T1000 (cell line): Measurements from ENCODE around the gene MRAS.
"Not testable (repeated sequence)": the region's sequence is repeated elsewhere in the genome, so short reads cannot be mapped to it uniquely, and the experiment has no call there.

Experiments
- DNase-seq: peaks from one replicate; lab custom pipeline; 2025; ENCODE audit warnings: mixed read lengths; lab: John Stamatoyannopoulos, UW

The MRAS gene

DNA sequence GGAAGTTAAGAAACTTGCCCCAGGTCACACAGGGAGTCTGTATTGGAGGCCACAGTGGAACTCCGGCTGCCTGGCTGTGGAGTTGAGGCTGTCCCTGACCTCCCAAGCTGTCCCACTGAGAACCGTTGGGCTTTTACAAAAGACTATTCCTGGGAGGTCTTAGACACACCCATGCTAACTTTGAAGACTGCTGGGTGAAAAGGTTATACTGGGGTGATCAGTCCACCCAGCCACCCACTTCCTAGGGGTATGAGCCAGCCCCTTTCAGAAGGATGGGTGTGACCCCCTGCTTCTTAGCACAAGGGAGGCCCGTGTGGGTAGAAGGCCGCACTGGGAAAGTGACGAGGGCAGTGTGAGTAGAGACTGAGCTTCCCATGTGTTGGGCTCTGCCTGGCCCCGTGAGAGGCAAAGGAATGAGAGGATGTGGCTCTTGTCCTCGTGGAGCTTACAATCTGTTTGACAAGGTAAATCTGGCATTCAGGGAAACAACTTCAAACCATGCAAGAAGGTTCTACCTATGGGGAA is 19.0 kb downstream of the MRAS start:
- DNase-seq: no peak

DNA sequence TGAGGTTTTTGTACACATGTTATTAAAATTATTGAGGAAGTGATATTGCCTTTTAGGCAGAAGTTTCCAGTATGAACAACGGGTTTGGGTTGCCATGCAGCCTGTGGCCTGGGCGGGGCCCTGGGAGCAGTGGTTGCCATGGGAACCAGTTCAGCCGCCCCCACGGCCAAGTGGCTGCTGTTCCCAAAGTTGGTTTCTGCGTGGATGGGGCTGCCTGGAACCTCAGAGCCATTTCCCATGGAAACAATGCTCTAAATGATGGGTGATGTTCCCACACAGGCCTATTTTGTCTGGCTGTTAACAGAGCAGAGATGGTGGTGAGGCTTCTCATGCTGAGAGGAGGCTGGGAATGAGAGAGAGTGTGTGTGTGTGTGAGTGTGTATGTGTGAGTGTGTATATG is 19.5 kb downstream of the MRAS start:
- no peak for DNase-seq

DNA sequence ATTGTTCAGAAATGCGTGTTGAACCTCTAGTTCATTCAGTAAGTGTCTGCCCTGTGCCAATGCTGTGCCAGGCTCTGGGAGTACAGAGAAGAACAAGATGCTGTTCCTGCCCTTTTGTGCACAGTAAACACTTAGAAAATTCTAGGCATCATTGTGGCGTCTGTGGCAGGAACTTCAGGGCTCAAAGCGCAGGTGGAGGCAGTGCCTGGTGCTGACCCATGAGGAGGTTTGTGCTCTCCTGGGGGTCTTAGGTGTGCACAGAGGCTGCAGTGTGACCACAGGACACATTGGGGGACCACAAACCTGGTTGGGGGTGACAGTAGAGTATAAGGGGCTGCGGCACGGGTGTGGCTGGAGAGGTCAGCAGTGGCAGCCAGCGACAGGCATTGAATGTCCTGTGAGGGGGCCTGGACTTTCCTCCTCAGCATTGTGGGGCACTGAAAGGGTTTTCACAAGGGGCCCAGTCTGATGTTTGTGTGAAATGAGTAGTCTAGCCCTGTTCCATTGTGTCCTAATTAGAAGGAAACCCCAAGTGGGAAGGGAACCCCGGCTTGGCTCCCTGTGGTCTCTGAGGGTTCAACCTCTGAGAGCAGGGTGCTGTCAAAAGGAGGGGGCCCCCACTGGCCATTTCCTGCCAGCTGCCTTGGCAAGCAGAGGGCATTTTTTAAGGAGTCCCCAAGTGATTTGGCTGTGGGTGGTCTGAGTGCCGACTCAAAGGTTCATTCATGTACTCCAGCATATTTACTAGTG is 20.9 kb downstream of the MRAS start:
- no peak for DNase-seq

DNA sequence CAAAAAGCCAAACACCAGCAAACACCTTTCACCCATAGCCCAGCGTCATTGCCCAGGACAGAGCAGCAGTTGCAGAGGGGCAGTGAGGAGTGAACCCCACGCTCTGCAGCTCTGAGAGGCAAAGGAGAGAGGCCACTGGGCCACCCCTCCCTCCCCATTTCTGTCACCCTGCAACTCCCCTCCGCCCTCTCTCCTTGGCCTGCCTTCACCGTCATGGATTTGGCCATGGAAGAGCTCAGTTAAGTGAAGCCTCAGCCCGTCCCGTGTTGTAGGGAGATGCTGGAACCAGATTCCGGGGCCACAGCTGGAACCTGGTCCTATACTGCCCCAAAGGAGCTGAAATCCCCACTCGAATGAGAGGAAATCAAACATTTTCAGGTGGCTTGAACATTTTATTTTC is 21.9 kb downstream of the MRAS start:
- no peak for DNase-seq

DNA sequence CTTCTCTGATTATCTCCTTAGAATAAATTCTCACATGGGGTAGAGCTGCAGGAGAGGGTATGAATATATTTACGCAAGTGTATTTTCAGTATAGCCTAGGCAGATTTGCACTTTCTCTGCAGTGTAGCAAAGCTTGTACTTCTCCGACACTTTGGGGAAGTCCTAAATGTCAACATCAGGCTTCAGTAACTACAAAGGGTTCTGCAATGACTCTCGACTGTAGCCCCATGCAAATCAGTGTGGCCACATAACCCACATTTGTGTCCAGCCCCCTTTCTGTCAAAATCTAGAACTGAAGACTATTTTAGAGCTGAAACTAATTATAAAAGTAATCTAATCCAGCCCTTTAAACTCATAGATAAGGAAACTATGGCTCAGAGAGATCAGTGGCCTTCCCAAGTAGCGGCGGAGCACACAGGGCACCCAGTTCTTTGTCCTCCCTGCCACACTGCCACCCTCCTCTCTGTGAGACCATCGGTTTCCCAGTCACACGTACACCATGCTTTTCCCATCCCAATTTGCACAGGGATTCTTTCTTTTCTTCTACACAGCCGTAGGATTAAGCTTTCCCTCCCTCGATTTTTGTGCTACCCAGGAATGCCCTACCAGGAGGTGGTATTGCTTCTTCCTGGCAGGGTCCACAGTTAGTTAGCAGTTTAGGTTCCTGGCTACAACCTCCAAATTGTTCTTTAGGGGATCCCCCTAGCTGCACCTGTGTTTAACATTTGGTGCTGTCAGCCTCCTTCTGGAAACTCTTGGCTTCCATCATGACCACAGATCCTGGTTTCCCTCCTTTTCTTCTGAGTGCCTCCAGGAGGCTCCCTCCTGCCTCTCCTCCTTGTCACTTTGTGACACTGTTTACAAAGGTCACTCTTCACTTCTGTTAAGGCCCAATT is 22.9 kb downstream of the MRAS start:
- no peak for DNase-seq

DNA sequence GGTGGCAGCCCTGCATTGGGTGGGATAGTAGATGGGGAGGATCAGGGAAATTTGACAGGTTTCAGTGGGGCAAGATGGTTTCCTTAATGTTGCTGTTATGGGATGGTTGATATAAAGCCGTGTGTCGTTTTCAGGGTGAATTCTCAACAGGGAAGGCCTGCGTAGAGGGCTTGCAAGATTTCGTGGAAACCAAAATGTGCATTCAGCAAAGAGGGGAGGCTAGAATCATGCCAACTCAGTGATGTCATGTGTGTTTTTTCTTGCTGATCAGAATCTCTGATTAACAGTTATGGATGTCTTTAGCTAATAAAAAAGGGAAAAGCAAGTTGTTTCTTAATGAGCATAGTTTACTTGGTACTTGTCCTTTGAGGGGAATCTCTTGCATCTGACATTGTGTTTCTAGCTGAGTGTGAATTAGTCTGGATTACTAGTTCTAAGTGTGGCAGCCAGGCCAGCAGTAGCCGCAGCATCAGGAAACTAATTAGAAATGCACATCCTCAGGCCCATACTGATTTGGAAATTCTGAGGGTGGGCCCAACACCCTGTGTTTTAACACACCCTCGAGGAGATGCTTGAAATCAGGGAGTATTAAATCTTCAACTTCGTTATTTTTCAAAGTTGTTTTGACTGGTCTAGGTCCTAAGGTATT is 24.8 kb downstream of the MRAS start:
- DNase-seq: no peak

DNA sequence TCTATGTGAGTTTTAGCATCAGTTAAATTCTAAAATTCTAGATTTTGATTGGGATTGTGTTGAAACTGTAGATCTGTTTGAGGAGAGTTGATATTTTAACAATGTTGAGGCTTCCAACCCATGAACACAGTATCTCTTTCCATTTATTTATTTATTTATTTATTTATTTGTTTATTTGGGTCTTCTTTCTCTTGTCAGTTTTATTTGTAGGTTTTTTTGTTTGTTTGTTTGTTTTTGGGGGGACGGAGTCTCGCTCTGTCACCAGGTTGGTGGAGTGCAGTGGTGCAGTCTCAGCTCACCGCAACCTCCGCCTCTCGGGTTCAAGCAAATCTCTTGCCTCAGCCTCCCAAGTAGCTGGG is 25.3 kb downstream of the MRAS start:
- DNase-seq: no peak

DNA sequence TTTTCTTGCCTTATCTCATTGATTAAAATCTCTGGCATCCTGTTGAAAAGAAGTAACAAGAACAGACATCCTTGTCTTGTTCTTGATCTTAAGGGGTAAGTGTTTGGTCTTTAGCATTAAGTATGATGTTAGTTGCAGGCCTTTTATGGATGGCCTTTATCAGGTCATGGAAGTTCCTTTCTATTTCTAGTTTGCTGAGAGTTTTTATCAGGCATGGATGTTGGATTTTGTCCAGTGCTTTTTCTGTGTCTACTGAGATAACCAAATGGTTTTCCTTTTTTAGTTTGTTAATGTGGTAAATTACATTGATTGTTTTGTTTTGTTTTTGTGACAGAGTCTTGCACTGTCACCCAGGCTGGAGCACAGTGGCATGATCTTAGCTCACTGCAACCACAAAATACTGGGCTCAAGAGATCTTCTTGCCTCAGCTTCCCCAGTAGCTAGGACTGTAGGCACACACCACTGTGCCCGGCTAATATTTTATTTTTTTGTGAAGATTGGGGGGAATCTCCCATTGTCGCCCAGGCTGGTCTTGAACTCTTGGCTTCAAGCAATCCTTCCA is 26.3 kb downstream of the MRAS start:
- no peak for DNase-seq

DNA sequence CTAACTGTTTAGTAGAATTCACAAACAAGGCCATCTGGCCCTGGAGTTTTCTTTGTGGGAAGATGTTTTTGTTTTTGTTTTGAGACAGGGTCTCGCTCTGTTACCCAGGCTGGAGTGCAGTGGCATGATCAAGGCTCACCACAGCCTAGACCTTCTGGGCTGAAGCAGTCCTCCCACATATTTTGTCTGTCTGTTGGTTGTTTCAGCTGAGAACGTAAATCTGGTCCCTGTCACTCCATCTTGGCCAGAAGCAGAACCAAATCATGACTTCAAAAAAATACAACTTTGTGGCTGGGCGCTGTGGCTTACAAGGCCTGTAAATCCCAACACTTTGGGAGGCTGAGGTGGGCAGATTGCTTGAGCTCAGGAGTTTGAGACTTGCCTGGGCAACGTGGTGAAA is 27.1 kb downstream of the MRAS start:
- DNase-seq: no peak

DNA sequence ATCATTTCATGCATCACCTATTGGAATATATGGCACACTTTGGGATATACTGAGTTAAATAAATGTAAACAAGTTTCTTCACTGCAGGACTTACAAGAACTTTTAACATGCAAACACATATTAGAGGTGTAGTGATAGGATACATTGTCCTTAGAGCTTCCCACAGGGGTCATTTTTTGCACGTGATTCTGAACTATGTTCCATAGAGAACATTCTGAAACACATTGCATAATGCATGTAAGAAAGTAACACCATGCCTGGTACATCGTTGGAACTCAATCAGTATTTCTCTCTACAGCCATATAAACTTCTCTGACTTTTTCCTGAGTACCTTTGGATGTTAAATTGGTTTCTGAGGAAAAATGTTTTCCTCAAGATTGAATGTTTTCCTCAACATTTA is 28.3 kb downstream of the MRAS start:
- no peak for DNase-seq

DNA sequence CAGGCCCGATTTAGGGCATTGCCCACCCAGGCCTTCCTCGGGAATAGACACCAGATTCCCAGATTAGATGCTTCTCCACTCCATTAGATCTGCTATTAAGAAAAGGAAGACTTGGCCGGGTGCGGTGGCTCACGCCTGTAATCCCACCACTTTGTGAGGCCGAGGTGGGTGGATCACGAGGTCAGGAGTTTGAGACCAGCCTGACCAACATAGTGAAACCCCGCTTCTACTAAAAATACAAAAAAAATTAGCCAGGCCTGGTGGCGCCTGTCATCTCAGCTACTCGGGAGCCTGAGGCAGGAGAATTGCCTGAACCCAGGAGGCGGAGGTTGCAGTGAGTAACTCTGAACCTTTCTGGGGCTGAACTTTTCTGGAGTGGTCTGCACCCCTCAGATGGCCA is 28.8 kb downstream of the MRAS start:
- not testable (repeated sequence) for DNase-seq

DNA sequence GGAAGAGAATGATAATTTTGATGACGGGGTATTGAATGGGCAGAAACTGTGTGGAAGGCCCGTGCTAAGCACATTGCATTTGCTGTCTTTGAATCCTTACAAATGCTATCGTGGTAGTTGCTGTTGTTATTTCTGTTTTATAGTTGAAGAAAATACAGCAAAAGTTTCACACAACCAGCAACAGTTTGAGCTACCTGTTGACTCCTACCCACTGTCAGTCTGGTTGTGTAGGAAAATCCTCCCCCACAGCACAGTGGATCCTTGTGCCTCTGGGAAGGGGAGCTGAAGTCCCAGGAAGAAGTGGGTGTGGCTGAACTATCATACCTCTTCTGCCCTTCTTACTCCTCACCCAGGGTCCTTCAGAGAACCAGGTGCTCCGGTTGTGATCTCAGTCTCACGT is 29.4 kb downstream of the MRAS start:
- no peak for DNase-seq

DNA sequence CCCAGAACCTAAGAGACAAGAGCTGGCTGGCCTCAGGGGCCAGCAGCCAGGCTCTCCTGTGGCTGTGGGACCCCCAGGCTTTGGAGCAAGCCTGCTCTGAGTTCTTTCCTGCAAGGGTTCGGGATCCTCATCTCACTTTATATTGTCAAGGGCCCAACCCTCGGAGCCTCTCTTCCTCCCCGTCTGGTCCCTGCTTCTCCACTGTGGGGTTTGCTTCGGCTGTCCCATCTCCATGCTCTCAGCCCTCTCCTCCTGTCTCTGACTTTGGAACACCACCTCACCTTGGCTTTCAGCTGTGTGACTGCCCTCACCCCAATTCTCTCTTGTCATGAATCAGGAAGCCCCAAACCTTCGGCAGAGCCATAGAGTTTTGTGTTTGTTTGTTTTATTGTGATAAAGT is 30.0 kb downstream of the MRAS start:
- DNase-seq: no peak

DNA sequence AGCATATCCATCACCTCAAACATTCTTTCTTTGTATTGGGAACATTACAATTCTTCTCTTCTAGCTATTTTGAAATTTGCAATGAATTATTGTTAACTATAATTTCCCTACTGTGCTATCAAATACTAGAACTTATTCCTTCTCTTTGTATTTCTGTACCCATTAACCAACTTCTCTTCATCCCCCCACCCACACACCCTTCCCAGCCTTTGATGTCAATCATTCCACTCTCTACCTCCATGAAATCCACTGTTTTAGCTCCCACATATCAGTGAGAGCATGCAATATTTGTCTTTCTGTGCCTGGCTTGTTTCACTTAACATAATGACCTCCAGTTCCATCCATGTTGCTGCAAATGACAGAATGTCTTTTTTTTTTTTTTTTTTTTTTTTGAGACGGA is 30.6 kb downstream of the MRAS start:
- DNase-seq: no peak

DNA sequence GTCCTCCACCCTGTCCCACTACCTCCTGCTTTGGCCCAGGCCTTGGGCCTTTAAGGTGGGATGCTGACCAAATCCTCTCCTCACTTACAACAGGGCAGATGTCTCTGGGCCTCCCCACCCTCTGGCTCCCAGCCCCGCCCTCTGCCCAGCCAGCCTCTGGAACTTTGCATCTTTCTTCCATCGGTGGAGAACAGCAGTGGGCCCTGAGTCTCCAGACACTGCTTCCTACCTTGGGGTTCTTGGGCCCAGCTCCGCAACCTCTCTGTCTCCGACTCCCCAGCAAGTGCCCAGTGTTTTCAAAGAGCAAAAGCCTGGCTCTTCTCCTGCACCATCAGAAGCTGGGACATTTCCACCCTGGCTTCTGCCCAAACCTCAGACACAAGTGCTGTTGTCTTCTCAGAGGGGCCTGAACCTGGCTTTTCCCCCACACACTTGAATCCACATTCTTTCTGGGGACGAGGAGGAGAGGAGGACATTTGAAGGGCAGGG is 33.1 kb downstream of the MRAS start:
- no peak for DNase-seq

DNA sequence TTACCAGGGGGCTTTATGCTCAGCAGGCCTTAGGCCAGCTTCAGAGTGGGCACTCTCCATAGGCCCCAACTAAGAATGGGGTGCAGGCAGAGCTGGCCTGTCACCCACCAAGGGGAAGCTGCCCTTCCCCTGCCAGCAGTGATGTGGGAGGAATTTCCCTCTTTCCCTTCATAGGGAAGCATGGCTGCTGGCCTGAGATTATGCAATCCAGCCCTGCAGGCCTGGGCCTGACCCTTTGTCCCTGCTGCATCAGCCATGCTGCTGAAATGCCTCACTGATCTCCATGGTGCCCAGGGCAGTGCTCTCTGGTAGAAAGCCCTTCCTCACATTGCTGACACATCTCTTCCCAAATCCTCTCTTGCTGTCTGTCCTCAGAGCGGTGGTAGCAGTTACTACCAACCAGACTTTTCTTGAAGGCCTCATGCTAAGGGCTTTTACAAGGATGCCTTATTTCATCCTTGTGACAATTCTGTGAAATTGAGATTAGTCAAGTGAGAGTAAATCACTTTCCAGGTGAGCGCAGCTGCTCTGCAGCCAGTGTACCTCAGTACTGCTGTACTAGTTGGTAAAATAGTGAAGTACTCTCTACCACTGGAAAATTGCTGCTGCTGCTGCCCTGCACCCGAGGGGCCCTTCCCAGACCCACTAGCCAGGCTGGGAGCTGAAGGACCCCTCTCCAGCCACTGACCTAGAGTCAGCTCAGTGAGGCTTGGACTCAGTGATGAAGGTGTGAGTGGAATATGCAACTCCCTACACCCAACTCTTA is 33.8 kb downstream of the MRAS start:
- DNase-seq: no peak

DNA sequence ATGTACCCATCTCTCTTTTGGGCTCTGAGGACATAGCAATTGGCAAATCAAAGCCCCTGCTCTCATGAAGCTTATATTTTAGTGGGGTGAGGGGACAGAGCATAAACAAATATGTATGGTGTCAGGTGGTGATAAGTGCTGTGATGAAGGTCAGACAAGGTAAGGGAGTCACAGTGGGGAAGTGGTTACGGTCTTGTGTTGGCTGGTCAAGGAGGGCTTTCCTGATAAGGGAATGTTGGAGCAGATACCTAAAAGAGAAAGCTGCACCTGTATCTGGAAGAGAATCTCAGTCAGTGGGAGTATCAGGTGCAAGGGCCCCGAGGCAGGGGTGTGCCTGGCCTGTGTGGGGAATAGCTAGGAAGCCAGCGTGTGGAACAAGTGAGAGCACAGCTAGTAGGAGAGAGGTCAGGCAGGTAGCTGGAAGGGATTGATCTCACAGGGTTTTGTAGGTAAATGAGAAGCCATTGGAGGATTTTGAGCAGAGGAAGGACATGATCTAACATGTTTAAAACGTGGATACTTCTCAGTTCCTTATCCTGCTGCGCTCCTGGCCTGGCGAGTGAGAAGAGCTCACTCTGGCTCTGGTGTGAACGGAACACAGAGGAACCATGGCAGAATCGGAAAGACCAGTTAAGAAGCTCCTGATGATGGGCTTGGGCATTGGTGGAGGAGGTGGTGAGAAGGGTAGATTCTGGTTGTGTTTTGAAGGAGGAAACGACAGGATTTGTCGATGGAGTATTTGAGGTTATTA is 35.5 kb downstream of the MRAS start:
- DNase-seq: no peak

DNA sequence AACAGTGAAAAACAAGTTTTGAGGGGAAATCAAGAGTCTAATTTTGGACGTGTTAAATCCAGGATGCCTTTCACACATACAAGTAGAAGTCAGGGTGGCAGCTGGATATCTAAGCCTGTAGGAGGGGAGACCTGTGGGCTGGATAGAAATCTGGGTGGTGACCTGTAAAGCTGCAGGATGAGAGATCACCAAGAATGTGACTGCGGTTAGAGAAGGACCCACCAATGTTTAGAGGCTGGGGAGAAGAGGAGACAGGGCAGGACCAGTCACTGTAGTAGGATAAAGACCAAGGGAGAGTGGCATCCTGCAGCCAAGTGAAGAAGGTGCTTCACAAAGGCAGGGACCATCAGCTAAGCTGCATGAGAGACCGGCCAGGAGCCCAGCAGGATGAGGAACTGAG is 36.2 kb downstream of the MRAS start:
- no peak for DNase-seq

DNA sequence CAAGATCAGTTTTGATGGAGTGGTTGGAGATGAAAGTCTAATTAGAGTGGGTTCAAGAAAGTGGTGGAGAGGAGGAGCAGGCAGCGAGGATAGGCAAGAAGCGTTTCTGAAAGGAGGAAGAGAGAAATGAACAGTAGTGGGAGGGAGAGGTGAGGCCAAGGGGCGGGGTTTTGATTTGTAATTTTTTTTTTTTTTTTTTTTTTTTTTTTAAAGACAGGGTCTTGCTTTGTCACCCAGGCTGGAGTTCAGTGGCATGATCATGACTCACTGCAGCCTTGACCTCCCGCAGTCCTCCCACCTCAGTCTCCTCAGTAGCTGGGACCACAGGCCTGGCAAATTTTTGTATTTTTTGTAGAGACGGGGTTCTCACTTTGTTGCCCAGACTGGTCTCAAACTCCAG is 36.6 kb downstream of the MRAS start:
- DNase-seq: no peak

DNA sequence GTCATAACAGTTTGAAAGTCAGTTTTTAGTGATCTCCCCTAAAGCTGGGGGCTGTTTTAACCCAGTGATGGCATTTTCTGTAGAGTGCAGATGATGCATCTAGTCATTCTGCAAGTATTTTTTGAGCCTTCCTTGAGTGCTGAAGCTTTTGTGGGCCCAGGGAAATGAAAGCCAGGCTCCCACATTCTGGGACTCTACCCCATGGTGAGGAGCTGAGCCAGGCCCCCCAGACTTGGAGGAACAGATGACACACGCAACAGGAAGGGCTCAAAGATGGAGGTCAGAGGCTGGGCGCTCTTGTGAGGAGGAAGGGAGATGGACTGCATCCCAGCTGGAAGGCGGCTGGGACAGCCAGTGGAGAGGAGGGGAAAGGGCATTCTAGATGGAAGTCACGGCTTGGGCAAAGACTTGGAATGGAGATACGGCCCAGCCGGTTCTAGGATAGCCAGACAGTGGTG is 40.8 kb downstream of the MRAS start:
- no peak for DNase-seq
